Ishikawa (cell line): Measurements from ENCODE around the gene GMDS.

Experiments used
- CEBPB ChIP-seq: IDR thresholded peaks from 2 replicates; pipeline ENCODE4 v1.6.1; 2012
- CREB1 ChIP-seq: IDR thresholded peaks from 2 replicates; pipeline ENCODE4 v1.6.1; 2012; ENCODE audit warnings: low read depth
- EGR1 ChIP-seq: IDR thresholded peaks from 2 replicates; pipeline ENCODE4 v1.6.1; 2012
- EP300 ChIP-seq: IDR thresholded peaks from 2 replicates; pipeline ENCODE4 v1.6.1; 2012; ENCODE audit warnings: borderline replicate concordance
- FOXM1 ChIP-seq: IDR thresholded peaks from 2 replicates; pipeline ENCODE4 v1.6.1; 2012; ENCODE audit warnings: low read depth, borderline replicate concordance
- MAX ChIP-seq: IDR thresholded peaks from 2 replicates; pipeline ENCODE4 v1.6.1; 2012
- NFIC ChIP-seq: IDR thresholded peaks from 2 replicates; pipeline ENCODE4 v1.6.1; 2012
- RAD21 ChIP-seq: IDR thresholded peaks from 2 replicates; pipeline ENCODE4 v1.6.1; 2012; ENCODE audit warnings: low read depth
- REST ChIP-seq: IDR thresholded peaks from 2 replicates; pipeline ENCODE4 v1.6.1; 2012; ENCODE audit warnings: low read depth, mild to moderate bottlenecking
- TAF1 ChIP-seq: IDR thresholded peaks from 2 replicates; pipeline ENCODE4 v1.6.1; 2012; ENCODE audit warnings: low read depth, mild to moderate bottlenecking
- TCF12 ChIP-seq: IDR thresholded peaks from 2 replicates; pipeline ENCODE4 v1.6.1; 2012; ENCODE audit warnings: low read depth
- TEAD4 ChIP-seq: IDR thresholded peaks from 2 replicates; pipeline ENCODE4 v1.6.1; 2012
- YY1 ChIP-seq: IDR thresholded peaks from 2 replicates; pipeline ENCODE4 v1.6.1; 2012; ENCODE audit warnings: low read depth
- ZBTB7A ChIP-seq: IDR thresholded peaks from 2 replicates; pipeline ENCODE4 v1.6.1; 2012; ENCODE audit warnings: low read depth
- TF ChIP-seq, protein P1 (sequence below): IDR thresholded peaks from 2 replicates; pipeline ENCODE4 v1.6.1; 2012

The GMDS gene

GRCh38 chr6:2148748-2149147 lies 96.7 kb downstream of the GMDS start:
- no peak for TF ChIP-seq ZBTB7A
- no peak for TF ChIP-seq NFIC
- no peak for TF ChIP-seq FOXM1
- TF ChIP-seq CEBPB: no peak
- TF ChIP-seq MAX: no peak
- no peak for TF ChIP-seq TCF12
- no peak for TF ChIP-seq TAF1
- TF ChIP-seq CREB1: no peak
- TF ChIP-seq RAD21: no peak
- TF ChIP-seq EGR1: no peak

GRCh38 chr6:2147766-2148448 lies 97.5 kb downstream of the GMDS start:
- TF ChIP-seq MAX (no peak), EP300 (no peak), TCF12 (no peak), RAD21 (no peak)
- TF ChIP-seq, protein P1, sequence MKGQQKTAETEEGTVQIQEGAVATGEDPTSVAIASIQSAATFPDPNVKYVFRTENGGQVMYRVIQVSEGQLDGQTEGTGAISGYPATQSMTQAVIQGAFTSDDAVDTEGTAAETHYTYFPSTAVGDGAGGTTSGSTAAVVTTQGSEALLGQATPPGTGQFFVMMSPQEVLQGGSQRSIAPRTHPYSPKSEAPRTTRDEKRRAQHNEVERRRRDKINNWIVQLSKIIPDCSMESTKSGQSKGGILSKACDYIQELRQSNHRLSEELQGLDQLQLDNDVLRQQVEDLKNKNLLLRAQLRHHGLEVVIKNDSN: no peak

- no peak for TF ChIP-seq TCF12
These were observed 98.1 kb downstream of the GMDS start for GRCh38 chr6:2147261-2147660.

- TF ChIP-seq FOXM1 (no peak), MAX (no peak)
- TF ChIP-seq, protein P1: no peak
These were observed 101.2 kb downstream of the GMDS start for GRCh38 chr6:2144210-2144609.

- no peak for TF ChIP-seq MAX
- TF ChIP-seq TAF1: no peak
- TF ChIP-seq, protein P1: no peak
- TF ChIP-seq EP300: no peak
- no peak for TF ChIP-seq ZBTB7A
- TF ChIP-seq EGR1: no peak
- TF ChIP-seq CEBPB: no peak
- TF ChIP-seq TCF12: no peak
- TF ChIP-seq REST: no peak
- TF ChIP-seq RAD21: no peak
- no peak for TF ChIP-seq CREB1
- TF ChIP-seq FOXM1: no peak
- TF ChIP-seq NFIC: no peak
- TF ChIP-seq TEAD4: no peak
- no peak for TF ChIP-seq YY1
These were observed 103.6 kb downstream of the GMDS start for GRCh38 chr6:2141644-2142290.

DNA sequence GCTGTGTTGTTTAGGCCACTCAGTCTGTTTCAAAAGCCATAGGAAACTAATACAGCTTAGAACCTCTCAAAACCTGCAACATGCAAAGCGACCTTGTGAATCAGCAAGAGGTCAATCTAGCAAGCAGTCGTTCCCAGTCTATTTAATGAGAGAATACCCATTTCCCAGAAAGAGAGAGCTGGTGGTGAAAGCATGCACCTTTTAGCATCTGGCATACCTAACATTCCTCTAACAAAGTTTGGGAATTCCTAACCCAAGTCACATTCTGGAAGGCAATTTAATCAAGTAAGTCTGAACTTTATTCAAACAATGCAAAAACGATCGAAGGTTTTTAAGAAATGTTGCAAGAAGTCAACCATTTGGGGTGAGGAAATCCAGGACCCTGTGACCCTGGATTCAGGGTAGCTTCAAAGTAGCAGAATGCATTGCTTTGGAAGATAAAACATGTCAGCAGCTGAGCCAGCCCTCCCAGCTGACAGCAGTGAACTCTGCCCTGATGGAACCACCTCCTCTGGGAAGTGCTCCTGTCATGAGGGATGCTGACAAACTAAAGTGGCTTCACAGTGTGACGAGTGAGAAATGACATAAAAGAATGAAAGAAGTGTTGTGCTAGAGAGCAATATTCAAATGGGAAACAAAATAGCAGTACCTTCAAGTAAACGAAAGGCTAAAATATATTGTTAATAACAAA lies 104.8 kb downstream of the GMDS start:
- TF ChIP-seq CEBPB: no peak
- no peak for TF ChIP-seq ZBTB7A
- no peak for TF ChIP-seq TAF1
- TF ChIP-seq, protein P1: no peak
- no peak for TF ChIP-seq YY1
- no peak for TF ChIP-seq TCF12
- TF ChIP-seq TEAD4: no peak
- no peak for TF ChIP-seq FOXM1
- no peak for TF ChIP-seq EP300
